D721Med (cell line): ENCODE results near the gene GNAT3.

Experiments
- DNase-seq: peaks from one replicate; pipeline ENCODE4 v3.0.0; 2011; ENCODE audit warnings: low spot score; ENCODE audit not compliant: insufficient read length
- FAIRE-seq: peaks from 2 replicates; lab custom pipeline; 2011; peaks lifted over from hg19 to GRCh38; lab: Jason Lieb, UNC
- TF ChIP-seq, protein P1 (sequence below): IDR thresholded peaks from 2 replicates; pipeline ENCODE4 v1.5.1; 2012; ENCODE audit warnings: mild to moderate bottlenecking, control low read depth; ENCODE audit not compliant: insufficient read depth; ENCODE audit errors: missing control alignments

GNAT3 gene

DNA sequence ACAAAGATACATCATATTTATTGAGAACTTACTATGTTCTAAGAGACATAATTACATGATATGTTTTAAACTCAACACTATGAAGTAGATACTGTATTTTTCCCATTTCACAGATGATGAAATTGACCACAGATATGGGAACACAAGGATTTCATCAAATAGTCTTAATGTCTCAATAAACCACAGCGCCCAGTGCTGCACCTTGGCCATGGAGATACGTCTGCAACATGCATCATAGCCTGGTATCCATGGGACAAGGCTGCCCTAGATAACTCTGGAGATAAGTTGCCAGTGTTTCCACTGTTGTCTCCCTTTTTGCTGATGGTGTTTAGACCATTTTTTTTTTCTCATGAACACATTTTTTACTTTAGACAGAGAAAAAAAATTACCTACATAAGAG lies 97.5 kb downstream of the GNAT3 start:
- TF ChIP-seq, protein P1, sequence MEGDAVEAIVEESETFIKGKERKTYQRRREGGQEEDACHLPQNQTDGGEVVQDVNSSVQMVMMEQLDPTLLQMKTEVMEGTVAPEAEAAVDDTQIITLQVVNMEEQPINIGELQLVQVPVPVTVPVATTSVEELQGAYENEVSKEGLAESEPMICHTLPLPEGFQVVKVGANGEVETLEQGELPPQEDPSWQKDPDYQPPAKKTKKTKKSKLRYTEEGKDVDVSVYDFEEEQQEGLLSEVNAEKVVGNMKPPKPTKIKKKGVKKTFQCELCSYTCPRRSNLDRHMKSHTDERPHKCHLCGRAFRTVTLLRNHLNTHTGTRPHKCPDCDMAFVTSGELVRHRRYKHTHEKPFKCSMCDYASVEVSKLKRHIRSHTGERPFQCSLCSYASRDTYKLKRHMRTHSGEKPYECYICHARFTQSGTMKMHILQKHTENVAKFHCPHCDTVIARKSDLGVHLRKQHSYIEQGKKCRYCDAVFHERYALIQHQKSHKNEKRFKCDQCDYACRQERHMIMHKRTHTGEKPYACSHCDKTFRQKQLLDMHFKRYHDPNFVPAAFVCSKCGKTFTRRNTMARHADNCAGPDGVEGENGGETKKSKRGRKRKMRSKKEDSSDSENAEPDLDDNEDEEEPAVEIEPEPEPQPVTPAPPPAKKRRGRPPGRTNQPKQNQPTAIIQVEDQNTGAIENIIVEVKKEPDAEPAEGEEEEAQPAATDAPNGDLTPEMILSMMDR = no peak
- DNase-seq (no peak), FAIRE-seq (peak; percentile 35)

DNA sequence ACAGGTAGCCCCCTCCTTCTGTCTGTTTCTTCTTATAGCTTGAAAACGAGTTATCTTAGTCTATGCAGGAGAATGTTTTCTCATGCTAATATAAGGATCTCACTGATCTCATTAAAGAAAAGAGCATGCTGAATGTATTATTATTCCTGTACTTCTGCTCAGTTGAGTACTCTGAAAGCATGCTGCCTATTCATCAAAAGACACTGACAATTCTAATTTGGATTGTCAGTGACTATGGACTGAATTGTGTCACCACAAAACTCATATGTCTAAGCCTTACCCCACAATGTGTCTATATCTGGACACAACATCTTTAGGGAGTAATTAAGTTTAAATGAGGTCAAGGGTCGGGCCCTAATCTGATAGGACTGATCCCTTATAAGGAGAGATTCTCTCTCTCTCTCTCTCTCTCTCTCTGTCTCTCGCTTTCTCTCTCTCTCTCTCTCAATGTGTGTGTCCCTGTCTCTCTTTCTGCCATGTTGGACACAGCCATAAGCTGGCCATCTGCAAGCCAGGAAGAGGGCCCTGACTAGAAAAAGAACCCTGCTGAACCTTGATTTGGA lies 98.4 kb downstream of the GNAT3 start:
- no peak for DNase-seq
- TF ChIP-seq, protein P1 = no peak

DNA sequence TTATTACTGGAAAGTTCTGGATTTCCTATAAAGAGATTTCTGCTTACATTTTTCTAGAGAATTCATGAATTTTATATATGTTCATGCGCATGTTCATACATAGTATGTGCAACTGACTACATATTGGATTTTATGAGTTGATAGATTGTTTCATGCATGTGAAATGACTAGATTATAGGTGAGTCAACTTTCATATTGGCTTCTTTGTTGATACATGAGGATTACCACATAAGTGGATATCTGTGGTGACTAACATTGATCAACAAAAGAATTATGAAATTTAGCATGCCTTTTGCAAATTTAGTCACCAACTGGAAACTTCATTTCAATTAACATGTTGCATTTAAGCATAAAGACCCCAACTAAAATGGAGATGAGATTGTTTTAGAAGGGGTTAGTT lies 99.0 kb downstream of the GNAT3 start:
- DNase-seq (no peak), FAIRE-seq (no peak)
- TF ChIP-seq, protein P1 = no peak

More for the DNA sequence above, 98.4 kb downstream of the GNAT3 start:
- FAIRE-seq = no peak

DNA sequence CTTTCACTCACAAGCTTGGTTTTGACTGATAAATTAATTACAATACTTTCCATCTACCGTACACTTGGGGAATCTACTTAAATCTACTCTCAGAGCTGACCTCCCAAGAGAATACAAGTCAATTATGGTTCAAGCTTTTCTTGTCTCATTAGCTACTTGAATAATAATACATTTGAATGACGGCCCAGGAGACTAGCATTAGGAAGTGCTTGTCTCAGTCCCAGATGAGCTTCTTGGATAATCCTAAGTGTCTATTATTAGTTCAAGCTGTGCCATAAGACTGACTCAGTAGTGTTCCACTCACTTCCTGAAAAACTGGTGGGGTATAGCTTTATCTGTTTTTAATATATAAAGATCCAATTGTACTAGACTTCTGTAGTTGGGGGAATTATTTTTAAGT lies 100.2 kb downstream of the GNAT3 start:
- FAIRE-seq = peak; percentile 93
- TF ChIP-seq, protein P1 = no peak
- no peak for DNase-seq

DNA sequence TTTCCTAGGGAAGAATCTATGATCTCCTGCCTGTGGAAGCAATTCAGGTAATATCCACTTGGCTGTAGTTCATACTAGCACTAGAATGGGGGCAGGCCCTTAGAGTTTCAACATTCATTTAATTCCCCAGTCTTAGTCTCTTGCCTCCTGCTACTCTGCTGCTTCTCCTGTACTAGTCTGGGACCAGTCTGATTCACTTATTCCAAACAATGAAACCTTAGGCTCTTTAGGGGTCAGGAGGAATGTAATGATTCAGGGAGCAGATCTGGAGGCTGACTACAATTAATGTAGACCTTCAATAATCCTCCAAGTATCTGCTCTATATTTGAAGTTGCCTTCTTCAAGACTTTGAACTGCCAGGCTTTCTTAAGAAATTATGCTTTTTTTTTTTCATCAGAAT lies 101.8 kb downstream of the GNAT3 start:
- TF ChIP-seq, protein P1 = no peak
- no peak for DNase-seq
- no peak for FAIRE-seq
